Activated naive CD8-positive, alpha-beta T cell treated with anti-CD3 and anti-CD28 coated beads, Interleukin-2, amount 50 U/mL, for 16 hours (primary cell): ENCODE measurements around the gene SDK2.

ENCODE experiments used
- DNase-seq: peaks from one replicate; pipeline ENCODE4 v3.0.0-alpha.2; 2020; ENCODE audit warnings: low read depth, low spot score

SDK2 gene, protein sequence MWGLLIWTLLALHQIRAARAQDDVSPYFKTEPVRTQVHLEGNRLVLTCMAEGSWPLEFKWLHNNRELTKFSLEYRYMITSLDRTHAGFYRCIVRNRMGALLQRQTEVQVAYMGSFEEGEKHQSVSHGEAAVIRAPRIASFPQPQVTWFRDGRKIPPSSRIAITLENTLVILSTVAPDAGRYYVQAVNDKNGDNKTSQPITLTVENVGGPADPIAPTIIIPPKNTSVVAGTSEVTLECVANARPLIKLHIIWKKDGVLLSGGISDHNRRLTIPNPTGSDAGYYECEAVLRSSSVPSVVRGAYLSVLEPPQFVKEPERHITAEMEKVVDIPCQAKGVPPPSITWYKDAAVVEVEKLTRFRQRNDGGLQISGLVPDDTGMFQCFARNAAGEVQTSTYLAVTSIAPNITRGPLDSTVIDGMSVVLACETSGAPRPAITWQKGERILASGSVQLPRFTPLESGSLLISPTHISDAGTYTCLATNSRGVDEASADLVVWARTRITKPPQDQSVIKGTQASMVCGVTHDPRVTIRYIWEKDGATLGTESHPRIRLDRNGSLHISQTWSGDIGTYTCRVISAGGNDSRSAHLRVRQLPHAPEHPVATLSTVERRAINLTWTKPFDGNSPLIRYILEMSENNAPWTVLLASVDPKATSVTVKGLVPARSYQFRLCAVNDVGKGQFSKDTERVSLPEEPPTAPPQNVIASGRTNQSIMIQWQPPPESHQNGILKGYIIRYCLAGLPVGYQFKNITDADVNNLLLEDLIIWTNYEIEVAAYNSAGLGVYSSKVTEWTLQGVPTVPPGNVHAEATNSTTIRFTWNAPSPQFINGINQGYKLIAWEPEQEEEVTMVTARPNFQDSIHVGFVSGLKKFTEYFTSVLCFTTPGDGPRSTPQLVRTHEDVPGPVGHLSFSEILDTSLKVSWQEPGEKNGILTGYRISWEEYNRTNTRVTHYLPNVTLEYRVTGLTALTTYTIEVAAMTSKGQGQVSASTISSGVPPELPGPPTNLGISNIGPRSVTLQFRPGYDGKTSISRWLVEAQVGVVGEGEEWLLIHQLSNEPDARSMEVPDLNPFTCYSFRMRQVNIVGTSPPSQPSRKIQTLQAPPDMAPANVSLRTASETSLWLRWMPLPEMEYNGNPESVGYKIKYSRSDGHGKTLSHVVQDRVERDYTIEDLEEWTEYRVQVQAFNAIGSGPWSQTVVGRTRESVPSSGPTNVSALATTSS (N-terminal part only)

DNA sequence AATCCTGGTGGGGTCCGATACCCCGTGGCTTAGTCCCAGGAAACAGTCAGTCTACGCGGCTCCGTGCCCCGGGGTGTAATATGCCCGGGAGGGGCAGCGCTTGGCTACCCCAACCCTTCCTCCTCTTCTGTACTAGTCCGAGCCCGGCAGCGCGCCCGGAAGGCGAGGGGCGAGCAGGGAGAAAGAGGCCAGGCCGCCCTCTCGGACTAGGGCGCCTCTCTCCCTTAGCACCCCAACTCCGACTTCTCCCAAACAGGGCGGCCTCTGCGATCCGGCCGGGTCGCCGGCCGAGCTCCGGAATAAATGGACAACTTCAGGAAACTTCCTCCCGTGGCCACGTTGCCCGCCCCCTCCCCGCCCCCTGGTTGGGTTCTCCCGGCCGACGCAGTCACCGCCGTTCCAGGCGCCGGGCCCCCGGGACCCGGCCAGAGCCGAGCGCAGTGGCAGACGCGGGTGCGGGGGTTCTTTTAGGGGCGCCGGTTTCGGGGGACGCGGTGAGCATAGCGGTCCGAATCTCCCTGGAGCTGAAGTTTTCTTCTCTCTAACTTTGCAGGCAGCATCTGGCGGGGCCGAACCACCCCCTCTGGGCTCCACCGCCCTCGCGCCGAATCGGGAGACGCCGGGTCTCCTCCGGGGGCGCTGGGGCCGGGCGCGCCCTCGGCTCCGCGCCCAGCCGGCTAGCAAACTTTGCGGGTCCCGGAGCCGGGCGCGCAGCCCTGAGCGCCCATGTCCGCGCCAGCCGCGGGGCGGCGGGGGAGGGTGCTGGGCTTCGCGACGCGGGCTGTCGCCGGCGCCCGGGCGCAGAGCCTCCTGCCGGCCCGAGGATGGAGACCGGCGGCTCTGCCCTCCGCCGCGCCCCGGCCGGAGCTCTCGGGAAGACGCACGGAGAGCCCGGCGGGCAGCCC is at the start of gene SDK2:
SDK2 (minus strand) TSS at position 301 of the 905 bp plus-strand sequence. CDS start 357 bp downstream, outside the sequence.
- no peak for DNase-seq

GRCh38 chr17:73693071-73693470 is 48.8 kb upstream of the SDK2 start:
- DNase-seq: no peak

DNA sequence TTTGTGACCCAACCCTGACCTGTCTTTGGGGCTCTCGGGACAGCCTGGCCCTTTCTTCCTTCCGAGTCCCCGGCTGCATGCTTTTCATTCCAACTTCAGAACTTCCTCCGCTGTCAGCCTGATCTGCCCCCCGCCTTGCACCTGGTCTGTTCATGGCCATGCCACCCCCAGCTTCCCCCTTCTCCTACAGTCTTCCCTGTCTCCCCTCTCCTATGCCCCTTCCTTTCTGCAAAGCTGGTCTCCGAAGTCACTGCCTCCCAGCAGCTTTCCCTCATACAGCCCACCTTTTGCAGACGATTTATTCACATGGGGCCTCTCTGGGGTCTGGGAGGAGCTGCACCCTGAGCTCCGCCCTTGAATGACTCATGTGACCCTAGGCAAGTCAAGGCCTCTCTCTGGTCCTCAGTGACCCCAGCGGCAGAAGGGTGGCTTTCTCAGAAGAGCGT is 47.1 kb upstream of the SDK2 start:
- DNase-seq: no peak

DNA sequence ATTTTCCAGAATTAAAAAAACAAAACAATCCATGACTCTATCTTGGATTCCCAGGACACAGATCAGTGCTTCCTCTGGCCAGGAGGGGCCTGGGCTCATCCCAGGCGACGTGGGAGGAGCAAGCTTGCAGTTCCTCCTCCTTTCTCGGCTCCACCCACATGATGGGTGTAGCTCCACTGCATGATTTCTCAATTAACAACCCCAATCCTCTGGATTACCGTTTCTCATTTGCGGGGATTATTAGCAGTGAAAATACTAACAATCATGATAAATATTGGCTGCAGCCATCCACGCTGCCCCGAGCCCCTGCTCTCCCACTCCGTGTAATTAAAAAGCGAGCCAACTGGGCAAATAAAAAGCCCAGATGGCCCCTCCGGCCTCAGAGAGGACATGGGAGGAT is 46.4 kb upstream of the SDK2 start:
- no peak for DNase-seq

- no peak for DNase-seq
These were observed 45.5 kb upstream of the SDK2 start for GRCh38 chr17:73689596-73690275.

GRCh38 chr17:73686961-73687360 is 42.7 kb upstream of the SDK2 start:
- no peak for DNase-seq

- no peak for DNase-seq
These were observed 41.9 kb upstream of the SDK2 start for GRCh38 chr17:73686126-73686525.

- no peak for DNase-seq
These were observed 39.9 kb upstream of the SDK2 start for GRCh38 chr17:73684183-73684582.

DNA sequence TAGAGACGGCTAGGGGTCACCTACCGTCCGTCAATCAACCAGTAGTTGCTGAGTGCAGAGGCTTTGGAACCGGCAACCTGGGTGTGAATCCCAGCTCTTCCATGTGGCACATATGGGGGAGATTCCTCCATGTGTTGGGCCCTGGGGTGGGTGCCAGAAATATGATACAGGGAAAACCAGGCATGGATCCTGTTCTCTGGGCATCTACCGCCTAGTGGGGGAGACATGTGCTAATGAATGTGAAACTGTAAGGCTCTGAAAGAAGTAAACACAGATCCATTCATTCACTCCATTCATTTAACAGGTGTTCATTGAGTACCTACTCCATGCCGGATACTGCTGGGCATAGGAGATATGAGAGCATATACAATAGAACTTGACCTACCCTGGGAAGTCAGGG is 39.5 kb upstream of the SDK2 start:
- no peak for DNase-seq

- no peak for DNase-seq
These were observed 37.7 kb upstream of the SDK2 start for GRCh38 chr17:73681946-73682345.

DNA sequence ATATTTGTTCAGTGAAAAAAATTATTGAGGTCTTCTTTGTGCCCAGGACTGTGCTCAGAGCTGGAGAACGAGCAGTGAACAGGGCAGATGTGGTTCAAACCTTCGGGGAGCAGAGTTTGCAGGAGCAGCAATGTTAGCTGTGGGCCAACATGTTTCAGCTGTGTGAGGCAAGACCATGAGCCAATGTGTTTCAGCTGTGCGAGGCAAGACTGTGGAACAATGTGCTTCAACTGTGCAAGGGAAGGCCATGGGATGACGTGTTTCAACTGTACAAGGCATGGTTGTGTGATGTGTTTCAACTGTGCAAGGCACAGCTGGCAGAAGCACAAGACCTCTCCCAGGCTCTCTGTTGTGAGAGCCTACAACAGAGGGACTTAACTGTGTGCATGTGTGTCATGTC is 35.2 kb upstream of the SDK2 start:
- DNase-seq: no peak

DNA sequence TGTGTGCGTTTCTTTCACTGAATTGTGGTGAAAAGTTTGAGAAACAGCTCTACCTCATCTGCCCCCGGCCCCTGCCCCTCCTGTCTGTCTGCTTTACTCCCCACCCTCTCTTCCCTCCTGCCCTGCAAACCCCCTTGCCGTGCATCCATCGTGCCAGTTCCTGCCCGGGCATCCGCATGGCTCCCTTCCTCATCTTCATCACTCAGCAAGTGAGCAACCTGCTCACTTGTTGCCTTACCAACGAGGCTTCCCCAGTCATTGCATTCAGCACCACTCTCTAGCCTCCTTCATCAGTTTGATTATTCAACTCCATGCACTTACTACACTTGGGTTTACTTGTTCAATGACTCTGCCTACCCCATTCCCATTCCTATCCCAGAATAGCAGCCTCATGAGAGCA is 34.8 kb upstream of the SDK2 start:
- no peak for DNase-seq

- DNase-seq: no peak
These were observed 25.5 kb upstream of the SDK2 start for GRCh38 chr17:73669771-73670170.

- DNase-seq: no peak
These were observed 23.1 kb upstream of the SDK2 start for GRCh38 chr17:73667181-73667959.

DNA sequence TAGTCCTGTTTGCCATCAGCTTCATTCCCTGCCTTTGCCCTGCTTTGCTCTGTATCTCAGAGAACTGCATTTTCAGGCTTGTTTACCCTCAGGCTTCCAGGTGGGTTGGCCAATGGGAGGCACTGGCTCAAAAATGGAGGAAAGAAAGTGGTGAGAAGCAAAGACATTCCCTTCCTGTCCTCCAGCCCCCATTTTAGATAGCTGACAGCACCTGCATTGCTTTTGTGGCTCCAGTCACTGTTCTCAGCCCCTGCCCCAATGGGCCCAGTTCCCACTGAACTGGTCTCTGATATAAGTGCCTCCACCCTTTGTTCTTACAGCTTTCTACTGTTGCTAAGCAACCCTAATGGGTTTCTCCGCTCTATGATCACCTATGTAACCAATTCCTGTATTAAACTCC is 19.4 kb upstream of the SDK2 start:
- no peak for DNase-seq

- no peak for DNase-seq
These were observed 16.1 kb upstream of the SDK2 start for GRCh38 chr17:73660366-73660765.

- no peak for DNase-seq
These were observed 14.7 kb upstream of the SDK2 start for GRCh38 chr17:73658821-73659515.

- no peak for DNase-seq
These were observed 13.3 kb upstream of the SDK2 start for GRCh38 chr17:73657473-73658116.
